Ascending aorta (tissue), 2 donors: ENCODE results near the gene EFCAB12. TPM values are rescaled to one million over a fixed set of nuclear protein-coding genes. Genes with fewer than 3 reads are reported as not detected.
"Not testable (repeated sequence)": the region's sequence is repeated elsewhere in the genome, so short reads cannot be mapped to it uniquely, and the experiment has no call there.

Experiments used
- DNase-seq, 2 donors: peaks; one replicate each; pipeline ENCODE4 v3.0.0-alpha.2; 2019; ENCODE audit warnings: low spot score in 2 of 2
- H3K27ac ChIP-seq, 2 donors: fragments of 200-600 bp; sonication (generic); one replicate each; pipeline ENCODE4 v1.5.1; 2016 to 2017; ENCODE audit warnings: mild to moderate bottlenecking in 1 of 2
- H3K27me3 ChIP-seq: fragments of 200-600 bp; sonication (generic); one replicate; pipeline ENCODE4 v1.5.1; 2017
- H3K36me3 ChIP-seq, 2 donors: fragments of 200-600 bp; sonication (generic); one replicate each; pipeline ENCODE4 v1.5.1; 2016
- H3K4me1 ChIP-seq, 2 donors: fragments of 200-600 bp; sonication (generic); one replicate each; pipeline ENCODE4 v1.5.1; 2016 to 2017; ENCODE audit warnings: mild to moderate bottlenecking in 1 of 2
- H3K4me3 ChIP-seq, 2 donors: fragments of 200-600 bp; sonication (generic); one replicate each; pipeline ENCODE4 v1.5.1; 2016 to 2017; ENCODE audit warnings: mild to moderate bottlenecking in 1 of 2
- H3K9me3 ChIP-seq, 2 donors: fragments of 200-600 bp; sonication (generic); one replicate each; pipeline ENCODE4 v1.5.1; 2016
- CTCF ChIP-seq, 3 experiments: fragments of 200-600 bp in 2 of 3; fragments of 450-650 bp in 1 of 3; sonication (generic) in 2 of 3; IDR thresholded peaks; one replicate each; pipeline ENCODE4 v1.5.1; 2016 to 2019; ENCODE audit warnings: antibody characterized with exemption in 3 of 3, mild to moderate bottlenecking in 1 of 3, moderate library complexity in 1 of 3
- intact Hi-C: fragments of 100-400 bp; cut with DNase I; formaldehyde crosslinking; loops from one replicate; pipeline ENCODE4 v1.15.1; 2023
- total RNA-seq: library from RNA; depleted of rRNA; stranded (reverse); fragments of >200 nt; gene quantifications from one replicate; pipeline ENCODE4 v1.1.0, GENCODE V29; 2016

EFCAB12 gene
- total RNA-seq, 1 donor from 2014 or later = not detected

- intact Hi-C loops = no loop called here
- Histone ChIP-seq H3K27me3 (no peaks in the 10 kb centered on the region), H3K36me3 (peaks cover 19 to 41% of the 10 kb centered on the region in 2 donors), H3K9me3 (no peaks in the 10 kb centered on the region), H3K27ac (peak overlapping the region in 1 of 2 donors; percentile 34), H3K4me3 (no peak overlapping the region), H3K4me1 (no peaks in the 10 kb centered on the region)
- no peak for TF ChIP-seq CTCF (IDR thresholded peaks at IDR 0.05)
- DNase-seq = no peak
Observed at GRCh38 chr3:129389572-129389937, 38.9 kb downstream of the EFCAB12 start.

- Histone ChIP-seq H3K36me3 (peaks cover 19 to 41% of the 10 kb centered on the region in 2 donors), H3K27ac (peak overlapping the region in 1 of 2 donors; percentile 34)
- H3K4me3 ChIP-seq, intact Hi-C loops, H3K4me1 ChIP-seq, H3K9me3 ChIP-seq, DNase-seq, H3K27me3 ChIP-seq: not testable (repeated sequence)
Observed at GRCh38 chr3:129388791-129389571, 39.5 kb downstream of the EFCAB12 start.

- DNase-seq = no peak
- no peak overlapping the region for H3K4me3 ChIP-seq
- TF ChIP-seq CTCF (IDR thresholded peaks at IDR 0.05) = no peak
- H3K4me1 ChIP-seq = no peaks in the 10 kb centered on the region
- peaks cover 13 to 29% of the 10 kb centered on the region in 2 donors for H3K36me3 ChIP-seq
- no peak overlapping the region for H3K27ac ChIP-seq
- no peaks in the 10 kb centered on the region for H3K9me3 ChIP-seq
- intact Hi-C loops = no loop called here
- H3K27me3 ChIP-seq = no peaks in the 10 kb centered on the region
Observed at GRCh38 chr3:129387487-129387886, 40.9 kb downstream of the EFCAB12 start.

GRCh38 chr3:129386984-129387383, 41.5 kb downstream of the EFCAB12 start:
- Histone ChIP-seq H3K27me3 (no peaks in the 10 kb centered on the region), H3K9me3 (no peaks in the 10 kb centered on the region), H3K4me3 (no peak overlapping the region), H3K36me3 (peaks cover 9 to 26% of the 10 kb centered on the region in 2 donors), H3K27ac (no peak overlapping the region), H3K4me1 (no peaks in the 10 kb centered on the region)
- intact Hi-C loops = no loop called here
- no peak for DNase-seq
- TF ChIP-seq CTCF (IDR thresholded peaks at IDR 0.05) = no peak

GRCh38 chr3:129385507-129385906, 42.9 kb downstream of the EFCAB12 start:
- DNase-seq, intact Hi-C loops: not testable (repeated sequence)
- peaks cover 8 to 17% of the 10 kb centered on the region in 2 donors for H3K36me3 ChIP-seq

GRCh38 chr3:129384594-129385323, 43.7 kb downstream of the EFCAB12 start:
- Histone ChIP-seq H3K36me3 (peaks cover 6 to 17% of the 10 kb centered on the region in 2 donors), H3K4me3 (no peak overlapping the region), H3K4me1 (no peaks in the 10 kb centered on the region), H3K27me3 (no peaks in the 10 kb centered on the region), H3K9me3 (no peaks in the 10 kb centered on the region), H3K27ac (no peak overlapping the region)
- no peak for TF ChIP-seq CTCF (IDR thresholded peaks at IDR 0.05)
- no peak for DNase-seq
- intact Hi-C loops = loop anchor here (5.0 kb wide), 1 partner anchor 548 kb away; no protein-coding TSS in a partner anchor

More at GRCh38 chr3:129385507-129385906, 42.9 kb downstream of the EFCAB12 start:
- not testable (repeated sequence) for H3K4me1 ChIP-seq, H3K27ac ChIP-seq, H3K9me3 ChIP-seq, H3K27me3 ChIP-seq, H3K4me3 ChIP-seq

GRCh38 chr3:129384103-129384502, 44.3 kb downstream of the EFCAB12 start:
- not testable (repeated sequence) for H3K4me1 ChIP-seq, H3K27me3 ChIP-seq, H3K4me3 ChIP-seq, H3K9me3 ChIP-seq, DNase-seq, H3K27ac ChIP-seq
- H3K36me3 ChIP-seq = peaks cover 6 to 10% of the 10 kb centered on the region in 2 donors
- intact Hi-C loops = loop anchor here (5.0 kb wide), 1 partner anchor 548 kb away; no protein-coding TSS in a partner anchor
